NOMO-1 treated with DMSO at 0.1 percent for 48 hours (cell line): Measurements from ENCODE around the gene BAG1.

ENCODE experiments used
- DNase-seq: peaks from one replicate; lab custom pipeline; 2025; ENCODE audit not compliant: unreplicated experiment; lab: John Stamatoyannopoulos, UW

BAG1 gene

DNA sequence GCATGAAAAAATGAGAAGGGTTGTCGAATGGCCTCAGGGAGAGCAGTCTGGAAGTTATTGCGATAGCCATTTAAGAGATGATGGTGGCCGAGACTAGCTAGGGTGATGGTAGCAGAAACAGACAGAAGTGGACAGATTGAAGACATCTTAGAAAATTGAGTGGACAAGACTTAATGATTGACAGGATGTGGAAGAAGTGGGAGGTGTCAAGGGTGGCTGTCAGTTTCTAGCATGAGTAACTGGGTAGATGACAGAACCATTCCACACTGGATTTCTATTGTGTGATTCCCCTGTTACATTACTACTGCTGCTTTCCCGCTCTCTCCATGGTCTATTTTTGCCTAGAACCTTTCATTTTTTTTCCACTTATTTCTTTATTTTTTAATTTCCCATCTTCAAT lies 13.0 kb upstream of the BAG1 start:
- no peak for DNase-seq

DNA sequence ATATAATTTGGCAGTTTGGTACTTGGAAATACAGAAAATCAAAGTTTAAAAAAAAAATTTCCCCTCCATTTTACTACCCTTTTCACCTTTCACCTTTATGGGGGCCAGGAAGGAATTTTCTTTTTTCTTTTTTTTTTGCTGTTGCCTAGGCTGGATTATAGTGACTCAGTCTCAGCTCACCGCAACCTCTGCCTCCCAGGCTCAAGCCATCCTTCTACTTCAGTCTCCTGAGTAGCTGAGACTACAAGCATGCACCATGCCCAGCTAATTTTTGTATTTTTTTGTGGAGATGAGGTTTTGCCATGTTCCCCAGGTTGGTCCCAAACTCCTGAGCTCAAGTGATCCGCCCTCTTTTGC lies 9.4 kb upstream of the BAG1 start:
- no peak for DNase-seq

DNA sequence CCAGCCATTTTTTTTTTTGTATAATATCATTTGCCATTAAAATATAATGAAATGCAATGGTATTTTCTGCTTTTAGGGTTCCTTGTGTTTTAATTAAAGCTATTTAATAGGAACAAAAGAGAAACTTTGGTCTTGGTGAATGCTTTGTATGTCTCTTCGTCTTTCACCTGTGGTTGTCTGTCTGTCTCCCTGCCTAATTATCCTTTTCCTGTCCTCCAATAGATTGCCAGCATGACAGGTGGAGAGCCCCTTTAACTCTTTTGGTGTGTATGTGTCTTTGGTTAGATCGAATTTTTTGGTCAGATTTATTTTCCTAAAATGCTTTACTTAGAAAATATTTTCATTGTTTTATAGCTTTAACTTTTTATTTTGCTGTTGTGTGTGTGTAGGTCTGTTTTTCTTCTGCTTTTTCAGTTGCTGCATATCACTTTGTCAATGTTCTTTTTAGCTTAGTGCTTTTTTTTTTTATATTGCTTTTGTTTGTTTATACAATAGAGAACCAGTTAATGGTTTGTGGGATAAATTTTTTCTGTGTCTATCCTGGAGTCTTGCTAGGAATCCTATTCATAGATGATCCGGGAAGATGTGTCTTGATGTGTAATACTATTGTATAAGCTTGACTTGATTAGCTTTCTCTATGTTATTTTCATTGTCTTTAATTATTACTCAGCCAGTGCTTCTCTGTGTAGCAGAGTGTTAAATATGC lies 8.9 kb upstream of the BAG1 start:
- DNase-seq, result no peak

DNA sequence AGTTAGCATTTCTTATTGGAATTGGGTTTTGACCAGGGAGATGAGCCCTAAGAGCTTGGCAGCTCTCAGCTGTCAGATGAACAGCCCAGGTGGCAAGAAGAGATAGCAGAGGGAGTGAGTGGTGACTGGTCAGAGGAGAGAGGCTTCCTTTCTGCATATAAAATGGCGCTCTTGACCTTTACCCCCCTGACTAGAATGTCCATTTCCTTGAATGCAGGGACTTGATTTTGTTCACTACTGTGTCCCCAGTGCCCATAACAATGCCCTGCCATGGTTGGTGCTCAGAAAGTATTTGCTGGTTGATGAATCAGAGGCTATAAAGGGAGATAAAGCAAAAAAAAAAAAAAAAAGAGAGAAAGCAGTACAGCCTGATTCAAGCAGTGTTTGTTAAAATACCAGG lies 7.6 kb upstream of the BAG1 start:
- no peak for DNase-seq

DNA sequence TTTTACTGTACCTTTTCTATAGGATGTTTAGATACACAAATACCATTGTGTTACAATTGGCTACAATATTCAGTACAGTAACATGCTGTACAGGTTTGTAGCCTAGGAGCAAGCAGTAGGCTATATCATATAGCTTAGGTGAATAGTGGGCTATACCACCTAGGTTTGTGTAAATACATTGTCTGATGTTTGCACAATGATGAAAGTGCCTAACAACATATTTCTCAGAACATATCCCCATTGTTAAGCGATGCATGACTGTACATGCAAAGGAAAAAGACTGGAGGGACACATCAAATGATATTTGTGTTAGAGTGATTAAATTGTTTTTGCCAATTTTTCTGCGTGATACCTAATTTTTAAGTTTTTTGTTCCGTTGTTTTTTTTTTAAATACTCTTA lies 5.6 kb upstream of the BAG1 start:
- no peak for DNase-seq

DNA sequence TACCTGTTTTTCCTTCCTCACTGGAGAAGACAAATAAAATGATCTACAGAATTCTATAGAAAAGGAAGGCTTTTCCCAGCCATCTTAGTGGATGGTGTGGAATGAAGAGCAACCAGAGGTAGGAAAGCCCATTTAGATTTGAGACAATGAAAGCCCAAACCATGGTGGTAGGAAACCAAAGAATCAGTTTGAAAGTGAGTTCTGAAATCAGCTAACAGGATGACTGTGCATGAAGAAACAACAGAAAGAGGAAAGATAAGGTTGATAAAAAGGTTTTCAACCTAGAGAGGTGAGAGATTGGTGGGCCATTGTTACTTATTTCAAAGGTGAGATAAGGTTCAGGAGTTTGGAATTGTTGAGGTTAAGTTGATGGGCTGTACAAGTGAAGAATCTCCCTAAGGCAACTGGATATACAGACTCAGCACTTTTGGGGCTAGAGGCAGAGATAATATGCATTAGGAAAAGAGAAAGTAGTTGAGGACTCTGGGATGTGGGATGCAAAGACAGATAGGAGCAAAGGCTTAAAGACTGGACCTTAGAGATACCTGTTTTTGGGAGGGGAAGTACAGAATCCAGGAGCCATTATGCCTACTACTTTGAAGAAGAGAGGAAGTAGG lies 2.8 kb upstream of the BAG1 start:
- no peak for DNase-seq

DNA sequence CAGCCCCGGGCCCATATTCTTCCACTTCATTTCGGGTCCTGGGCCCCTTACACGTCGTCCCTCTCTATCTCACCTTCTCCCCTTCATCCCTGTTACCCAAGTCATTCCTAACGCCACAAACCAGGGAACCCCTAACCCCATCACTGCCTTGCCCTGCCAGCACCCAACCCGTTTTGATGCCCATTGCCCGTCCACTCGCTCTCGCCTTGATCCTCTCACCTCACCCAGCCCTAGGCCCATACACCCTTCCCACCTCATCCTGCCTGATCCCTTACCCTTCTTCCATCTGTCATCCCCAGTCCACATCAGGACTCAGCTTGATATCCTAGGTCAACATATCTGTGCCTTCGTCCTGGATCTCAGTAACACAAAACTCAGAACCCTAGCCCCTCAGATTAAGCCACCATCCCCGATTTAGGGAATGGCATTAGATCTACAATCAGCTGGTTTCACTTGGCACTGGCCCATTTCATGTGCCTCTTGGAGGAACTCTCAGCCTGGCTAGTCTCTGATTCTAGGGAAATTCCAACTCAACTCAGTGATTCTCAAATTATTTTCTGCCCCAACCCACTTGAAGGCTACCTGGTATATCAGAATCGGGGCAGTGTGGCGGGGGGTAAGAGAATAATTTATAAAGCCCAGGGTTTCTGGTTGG lies 830 bp upstream of the BAG1 start:
- DNase-seq, result no peak

DNA sequence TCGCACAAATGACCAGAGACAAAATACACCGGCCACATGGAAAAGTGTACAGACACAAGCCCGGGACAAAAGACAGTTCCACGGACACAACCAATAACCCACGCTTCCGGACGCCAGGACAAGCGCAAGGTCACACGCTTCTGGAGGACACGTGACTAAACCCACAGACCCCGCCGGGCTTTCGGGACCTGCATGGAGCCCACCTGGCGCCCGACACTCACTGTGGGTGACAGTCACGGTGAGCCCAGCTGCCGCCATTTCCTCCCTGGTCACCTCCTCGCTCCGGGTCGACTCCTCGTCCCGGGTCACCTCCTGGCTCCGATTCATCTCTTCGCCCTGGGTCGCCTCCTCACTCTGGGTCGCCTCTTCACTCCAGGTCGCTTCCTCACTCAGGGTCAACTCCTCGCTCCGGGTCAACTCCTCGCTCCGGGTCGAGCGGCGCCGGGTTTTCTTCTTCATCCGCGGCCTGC lies 470 bp downstream of the BAG1 start:
- DNase-seq, result peak; percentile 40

DNA sequence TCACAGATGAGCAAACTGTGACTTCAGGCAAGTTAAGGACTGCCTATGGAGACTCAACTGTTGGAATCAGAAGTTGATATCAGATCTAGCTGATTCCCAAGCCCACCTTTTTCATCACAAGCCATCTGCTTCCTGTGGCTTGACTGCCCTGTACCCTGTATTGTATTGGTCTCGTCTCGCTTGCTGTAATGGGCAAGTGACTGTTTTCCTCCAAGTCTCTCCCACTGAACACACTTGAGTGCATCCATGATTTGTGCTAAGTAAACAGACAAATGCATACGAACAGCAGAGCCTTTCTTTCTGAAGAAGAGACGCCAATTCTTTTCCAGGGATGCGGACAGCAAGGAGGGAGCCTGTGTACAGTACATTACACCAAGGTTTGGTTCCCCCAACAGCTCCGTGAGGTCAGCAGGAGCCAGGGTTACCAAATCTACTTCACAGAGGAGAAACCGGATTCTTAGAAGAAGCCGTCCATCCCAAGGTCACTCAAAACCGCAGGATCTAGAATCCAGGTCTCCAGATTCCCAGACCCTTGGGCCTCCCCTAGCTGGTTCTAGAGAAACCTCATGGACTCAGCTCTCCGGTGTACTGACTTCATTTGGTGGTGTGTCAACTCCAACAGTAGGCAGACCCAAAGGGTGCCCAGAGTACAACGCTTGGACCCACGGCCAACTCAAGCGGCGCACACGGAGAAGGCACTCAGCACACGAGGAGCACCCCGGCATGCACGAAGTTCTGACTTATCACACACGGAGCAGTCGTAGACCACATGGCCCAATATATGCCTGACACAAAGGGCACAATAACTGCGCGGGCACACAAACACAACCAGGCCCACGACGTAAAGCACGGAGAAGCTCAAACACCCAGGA lies 1.1 kb downstream of the BAG1 start:
- peak; percentile 43 for DNase-seq

DNA sequence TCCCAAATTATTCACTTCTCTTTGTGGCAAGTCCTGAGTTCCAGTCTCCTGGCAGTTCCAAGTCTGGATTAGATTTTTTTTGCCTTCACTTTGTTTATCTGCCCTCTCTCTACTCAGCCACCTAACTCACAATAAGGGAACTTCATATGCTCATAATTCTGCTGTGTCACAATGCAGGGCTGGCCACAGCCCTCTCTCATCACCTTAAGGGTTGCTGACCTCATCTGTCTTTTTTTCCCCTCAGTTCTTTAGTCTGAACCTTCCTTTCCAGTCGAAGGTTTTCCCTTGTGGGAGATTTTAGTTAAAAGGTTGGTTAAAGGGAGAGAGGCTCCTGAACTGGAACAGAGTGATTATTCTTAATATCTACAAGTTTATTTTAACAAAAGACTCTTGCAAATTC lies 4.1 kb downstream of the BAG1 start:
- no peak for DNase-seq

DNA sequence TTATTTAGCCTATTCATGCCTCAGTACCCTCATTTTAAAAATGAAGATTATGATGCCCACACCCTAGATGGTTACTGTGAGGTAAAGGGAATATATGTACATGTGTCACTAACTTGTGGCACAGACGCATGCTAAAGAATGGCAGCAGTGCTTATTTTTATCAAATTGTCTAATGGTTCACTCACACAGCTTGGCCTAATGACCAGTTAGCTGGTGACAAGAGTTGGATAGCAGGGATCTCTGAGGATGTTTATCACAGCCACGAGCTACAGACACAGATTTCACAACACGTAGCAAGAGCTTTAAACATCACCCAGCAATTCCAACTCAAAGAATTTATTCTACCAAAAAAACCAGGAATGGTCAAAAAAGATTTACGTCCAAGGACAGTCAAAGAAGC lies 7.2 kb downstream of the BAG1 start:
- no peak for DNase-seq

DNA sequence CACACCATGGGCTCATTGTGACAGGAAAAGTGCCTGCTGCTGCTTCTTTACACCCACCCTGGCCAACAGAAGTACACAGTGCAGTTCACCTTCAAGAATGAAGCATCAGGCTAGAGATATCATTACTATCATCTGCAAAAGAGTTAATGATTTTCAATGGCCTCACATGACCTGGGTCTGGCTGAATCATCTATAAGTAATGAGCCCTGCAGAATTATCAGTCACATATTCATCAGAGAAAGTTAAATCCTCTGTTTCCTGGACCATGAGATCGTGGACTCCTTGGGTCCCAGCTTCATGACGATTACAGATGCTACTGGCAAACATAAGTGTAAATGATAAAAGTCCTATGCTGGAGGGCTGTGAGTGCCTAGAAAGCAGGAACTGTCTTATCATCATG lies 8.3 kb downstream of the BAG1 start:
- no peak for DNase-seq

DNA sequence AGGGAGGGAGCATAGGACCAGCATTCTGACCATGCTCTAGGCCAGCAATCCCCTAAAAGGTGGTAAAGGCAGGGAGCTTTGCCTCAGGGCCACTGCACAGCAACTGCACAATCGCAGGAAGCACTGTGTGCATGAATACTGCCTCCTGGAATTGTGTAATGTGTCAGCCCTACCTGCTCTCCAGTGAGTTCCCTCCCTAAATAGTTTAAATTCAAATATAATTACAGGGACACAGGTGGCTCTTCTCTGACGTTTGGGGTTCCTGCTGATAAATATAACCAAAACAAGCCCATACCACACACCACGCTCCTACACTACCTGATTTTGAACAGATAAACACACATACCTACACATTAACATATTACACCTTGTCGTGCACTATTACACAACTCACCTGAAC lies 9.0 kb downstream of the BAG1 start:
- DNase-seq, result no peak

DNA sequence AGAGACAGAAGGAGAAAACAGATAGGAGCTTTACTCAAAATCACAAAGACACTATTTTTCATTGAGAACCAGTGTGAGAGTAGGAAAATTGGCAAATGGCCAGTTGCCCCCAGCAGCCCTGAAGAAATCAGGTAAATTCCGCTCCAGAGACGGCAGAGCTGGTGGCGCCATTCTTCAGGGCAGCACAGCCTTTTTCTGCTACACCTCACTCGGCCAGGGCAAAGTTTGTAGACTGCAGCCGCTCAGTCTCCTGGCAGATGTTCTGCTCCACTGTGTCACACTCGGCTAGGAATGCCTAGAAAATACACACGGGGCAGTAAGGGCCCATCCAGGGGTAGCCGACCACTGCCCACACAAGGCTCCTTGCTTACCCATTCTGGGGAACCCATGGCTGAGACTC lies 9.5 kb downstream of the BAG1 start:
- DNase-seq, result no peak

DNA sequence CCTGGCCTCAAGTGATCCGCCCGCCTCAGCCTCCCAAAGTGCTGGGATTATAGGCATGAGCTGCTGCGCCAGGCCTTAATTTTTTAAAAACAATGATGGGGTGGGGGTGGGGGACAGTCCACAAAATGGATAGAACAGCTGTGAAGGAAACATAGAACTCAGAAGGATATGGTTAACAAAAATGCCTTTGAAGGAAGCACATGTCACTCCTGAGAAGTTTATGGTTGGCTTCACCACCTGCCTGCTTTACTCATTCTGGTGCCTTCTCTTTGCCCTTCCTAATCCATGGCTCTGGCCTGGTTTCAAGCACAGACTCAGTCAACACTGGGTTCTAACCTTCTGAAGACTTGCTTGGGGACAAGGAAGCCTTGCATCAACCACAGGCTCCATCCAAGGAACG lies 10.3 kb downstream of the BAG1 start:
- no peak for DNase-seq

DNA sequence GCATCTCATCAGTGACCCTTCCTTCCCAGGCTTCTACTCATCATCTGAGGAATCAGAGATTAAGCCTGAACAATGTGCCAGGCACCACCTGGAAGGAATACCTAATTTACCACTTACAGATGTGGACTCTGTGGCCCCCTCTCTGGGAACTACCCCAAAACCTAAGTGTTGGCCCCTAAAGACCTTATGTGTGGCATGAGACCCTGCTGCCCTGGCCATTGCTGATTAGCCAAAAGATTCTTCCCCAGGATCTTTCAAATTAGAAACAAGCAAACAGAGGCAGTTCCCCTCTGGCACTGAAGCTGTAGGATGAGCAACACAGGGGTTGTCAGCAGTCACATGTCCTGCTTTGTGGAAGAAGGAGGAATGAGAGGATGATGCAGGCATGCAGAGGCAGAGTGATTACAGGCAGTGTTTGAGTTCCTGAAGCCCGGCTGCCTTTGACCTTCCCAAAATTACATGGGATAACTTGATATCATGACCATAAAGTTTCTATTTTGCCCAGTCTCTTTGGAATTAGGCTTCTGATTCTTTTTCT lies 14.0 kb downstream of the BAG1 start:
- no peak for DNase-seq

DNA sequence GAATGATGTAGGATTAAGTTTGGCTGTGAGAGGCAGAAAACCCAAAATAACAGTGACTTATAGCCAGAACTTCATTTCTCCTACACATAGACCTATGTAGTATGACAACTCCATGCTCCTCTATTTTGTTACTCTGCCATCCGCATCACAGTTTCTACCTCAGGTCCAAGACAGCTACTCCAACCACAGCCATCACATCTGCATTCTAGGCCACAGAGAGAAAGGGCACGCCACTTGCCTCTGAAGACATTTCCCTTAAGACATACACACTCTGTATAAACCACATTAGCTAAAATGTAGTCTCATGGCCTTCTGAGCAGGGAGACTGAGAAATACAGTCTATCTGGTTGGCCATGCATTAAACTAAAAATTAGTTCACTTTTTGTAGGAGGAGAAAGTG lies 14.5 kb downstream of the BAG1 start:
- DNase-seq, result no peak

DNA sequence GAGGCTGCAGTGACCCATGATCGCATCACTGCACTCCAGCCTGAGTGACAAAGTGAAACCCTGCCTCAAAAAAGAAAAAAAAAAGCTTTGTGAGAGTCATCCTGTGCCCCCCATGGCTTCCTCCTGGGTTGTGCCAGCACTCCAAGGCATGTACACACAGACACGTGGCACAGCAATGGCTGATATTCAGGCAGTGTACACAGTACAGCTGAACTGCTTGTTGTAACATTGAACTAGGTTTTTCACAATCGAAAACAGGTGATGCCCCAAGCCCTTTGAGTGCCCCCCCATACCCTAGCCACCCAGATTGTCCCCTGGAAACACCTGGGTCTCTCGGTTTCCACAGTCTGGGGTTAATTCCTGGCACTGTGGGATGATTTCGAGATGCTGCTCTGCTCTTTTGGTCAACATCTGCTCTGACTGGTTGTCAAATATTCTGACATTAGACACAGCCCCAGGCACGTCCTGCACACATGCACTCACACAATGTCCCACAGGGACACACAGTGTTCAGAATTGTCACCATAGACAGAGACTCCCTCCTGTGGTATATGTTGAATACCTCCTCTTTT lies 15.3 kb downstream of the BAG1 start:
- DNase-seq, result no peak

DNA sequence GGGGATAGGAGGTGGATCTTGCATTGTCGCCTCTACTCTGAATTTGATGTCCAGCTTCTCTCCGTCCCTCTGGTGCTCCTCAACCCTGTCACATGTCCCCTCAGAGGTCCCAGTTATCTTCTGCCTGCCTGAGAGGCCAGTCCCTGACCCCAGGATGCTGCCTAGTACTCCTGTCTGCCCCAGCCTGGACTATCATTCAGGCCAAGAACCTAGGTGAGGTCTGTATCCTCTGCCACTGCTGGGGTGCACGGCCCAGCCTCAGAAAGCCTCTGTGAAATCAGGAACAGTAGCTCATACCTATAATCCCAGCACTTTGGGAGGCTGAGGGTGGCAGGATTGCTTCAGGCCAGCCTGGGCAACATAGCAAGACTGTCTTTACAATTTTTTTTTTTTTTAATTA lies 15.9 kb downstream of the BAG1 start:
- DNase-seq, result no peak

DNA sequence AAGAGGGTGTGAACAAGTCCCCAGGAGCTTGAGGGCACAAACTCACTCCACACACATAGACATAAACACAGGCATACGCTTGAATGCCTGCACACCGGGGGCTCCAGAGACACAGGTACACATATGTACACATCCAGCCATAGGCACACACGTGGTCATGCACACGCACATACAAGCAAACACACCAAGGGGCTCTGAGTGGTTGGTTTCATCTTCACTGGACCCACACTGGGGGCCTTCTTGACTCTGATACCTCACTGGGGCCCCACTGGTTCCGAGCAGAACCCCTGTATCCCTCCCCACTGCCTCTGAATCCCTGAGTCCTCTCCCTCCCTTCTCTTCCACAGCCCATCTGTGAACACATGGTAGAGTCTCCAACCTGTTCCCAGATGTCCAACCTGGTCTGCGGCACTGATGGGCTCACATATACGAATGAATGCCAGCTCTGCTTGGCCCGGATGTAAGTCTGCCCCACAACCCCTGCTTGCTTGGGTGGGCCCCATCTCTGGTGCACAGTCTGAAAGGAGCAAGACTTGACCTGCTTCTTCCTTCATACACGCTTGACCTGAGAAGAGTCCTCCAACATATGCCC lies 18.1 kb downstream of the BAG1 start:
- no peak for DNase-seq

DNA sequence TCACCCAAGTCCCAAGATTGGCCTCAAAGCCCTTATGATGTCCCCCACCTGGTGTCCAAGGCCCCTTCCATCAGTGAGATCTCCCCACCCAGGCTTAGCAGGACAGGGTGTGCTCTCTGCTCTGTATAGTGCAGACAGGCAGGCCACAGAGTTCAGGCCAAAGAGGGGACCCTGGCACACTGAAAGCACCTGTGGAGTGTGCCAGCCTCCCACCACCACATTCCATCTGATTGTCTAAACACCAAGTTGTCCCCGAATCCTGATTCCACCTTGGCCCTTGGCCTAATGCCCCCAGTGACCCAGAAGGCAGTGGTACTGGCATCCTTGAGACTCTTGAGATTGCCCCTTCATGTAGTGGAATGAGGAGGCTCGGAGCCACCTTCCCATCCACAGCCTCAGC lies 19.2 kb downstream of the BAG1 start:
- DNase-seq, result no peak
